Suprapubic skin (tissue), 4 donors: Measurements from ENCODE around the gene BAHCC1. TPM values are rescaled to one million over a fixed set of nuclear protein-coding genes. Genes with fewer than 3 reads are reported as not detected.

ENCODE experiments used
- DNase-seq, 2 donors: peaks; one replicate each; pipeline ENCODE4 v3.0.0-alpha.2; 2019; ENCODE audit warnings: low spot score in 2 of 2
- H3K27ac ChIP-seq: fragments of 200-600 bp; sonication (generic); one replicate; pipeline ENCODE4 v1.5.1; 2019
- H3K27me3 ChIP-seq: fragments of 200-600 bp; sonication (generic); one replicate; pipeline ENCODE4 v1.5.1; 2019
- H3K36me3 ChIP-seq: fragments of 200-600 bp; sonication (generic); one replicate; pipeline ENCODE4 v1.5.1; 2019
- H3K4me1 ChIP-seq: fragments of 200-600 bp; sonication (generic); one replicate; pipeline ENCODE4 v1.5.1; 2019
- H3K4me3 ChIP-seq: fragments of 200-600 bp; sonication (generic); one replicate; pipeline ENCODE4 v1.5.1; 2019; ENCODE audit warnings: mild to moderate bottlenecking
- H3K9me3 ChIP-seq: fragments of 200-600 bp; sonication (generic); one replicate; pipeline ENCODE4 v1.5.1; 2019
- EP300 ChIP-seq: sonication (generic); formaldehyde crosslinking; IDR thresholded peaks from one replicate; pipeline ENCODE4 v1.6.1; 2017; ENCODE audit warnings: antibody characterized with exemption
- POLR2A ChIP-seq, 2 donors: fragments of 450-650 bp; IDR thresholded peaks; one replicate each; pipeline ENCODE4 v1.6.1; 2017; ENCODE audit warnings: antibody characterized with exemption in 2 of 2, mild to moderate bottlenecking in 2 of 2, moderate library complexity in 2 of 2
- POLR2AphosphoS5 ChIP-seq, 3 donors: sonication (generic); formaldehyde crosslinking; IDR thresholded peaks; one replicate each; pipeline ENCODE4 v1.6.1; 2017; ENCODE audit warnings: antibody characterized with exemption in 3 of 3
- WGBS: methylation state at CpG from one replicate; pipeline ENCODE4 v1.1.5; 2018; 5-methylcytosine and 5-hydroxymethylcytosine counted together
- total RNA-seq, 4 donors: library from RNA; depleted of rRNA; stranded (reverse); fragments of >200 nt; gene quantifications; one replicate each; pipeline ENCODE4 v1.1.0, GENCODE V29; 2016
- TF ChIP-seq, protein P1 (sequence below), 2 donors: fragments of 200-600 bp in 1 of 2; fragments of 450-650 bp in 1 of 2; sonication (generic) in 1 of 2; IDR thresholded peaks; one replicate each; pipeline ENCODE4 v1.5.1; 2016 to 2019; ENCODE audit warnings: antibody characterized with exemption in 2 of 2, mild to moderate bottlenecking in 1 of 2, moderate library complexity in 1 of 2

Gene BAHCC1
- total RNA-seq, 4 donors from 2014 or later: 4.5 to 19.3 (median 12.2) TPM

DNA sequence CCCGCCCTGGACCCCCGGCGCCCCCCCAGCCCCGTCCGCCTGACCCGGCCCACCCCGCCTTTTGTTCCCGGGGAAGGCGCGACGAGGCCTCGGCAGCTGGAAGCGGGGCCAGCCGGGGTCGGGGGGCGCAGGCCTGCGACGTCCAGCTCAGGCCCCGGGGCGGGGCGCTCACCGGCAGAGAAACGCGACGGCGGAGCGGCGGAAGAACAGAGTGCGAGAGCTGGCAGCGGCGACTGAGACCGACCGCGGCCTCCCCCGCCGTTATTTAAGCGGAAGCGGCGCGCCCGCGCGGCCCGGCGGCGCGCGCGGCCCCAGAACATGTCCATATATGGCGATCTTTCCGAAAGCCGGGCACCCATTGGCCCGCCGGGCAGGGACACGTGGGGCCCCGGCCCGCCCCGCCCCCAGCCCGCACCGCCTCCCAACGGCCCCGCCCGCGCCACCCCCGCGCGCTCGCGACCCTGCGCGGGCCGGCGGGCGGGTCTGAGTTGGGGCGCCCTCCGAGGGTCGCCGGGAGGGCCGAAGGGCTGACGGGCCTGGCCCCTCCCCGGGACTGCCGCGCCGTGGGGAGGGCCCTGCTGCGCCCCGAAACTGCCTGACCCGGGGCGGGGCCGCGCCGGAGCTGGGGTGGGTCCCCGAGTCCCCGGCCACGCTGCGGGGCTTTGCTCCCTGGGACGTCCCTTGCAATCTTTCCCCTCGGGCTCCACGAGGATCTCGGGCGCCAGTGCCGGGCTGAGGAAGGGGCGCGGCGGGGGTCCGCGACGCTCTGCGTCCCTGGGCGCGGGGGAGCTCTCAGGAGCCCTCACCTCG lies 117.5 kb downstream of the BAHCC1 start, which contains the start of gene ACTG1:
TSS of gene ACTG1 (minus strand) at position 238 of the 810 bp plus-strand sequence. CDS start 445 bp downstream, outside the sequence.
- peaks cover 74% of the 10 kb centered on the region for H3K4me1 ChIP-seq
- WGBS: no CpG with 5 or more reads among the region's 111 CpGs
- TF ChIP-seq POLR2A (IDR thresholded peaks at IDR 0.05): peak; percentile 72 to 96
- TF ChIP-seq, protein P1, sequence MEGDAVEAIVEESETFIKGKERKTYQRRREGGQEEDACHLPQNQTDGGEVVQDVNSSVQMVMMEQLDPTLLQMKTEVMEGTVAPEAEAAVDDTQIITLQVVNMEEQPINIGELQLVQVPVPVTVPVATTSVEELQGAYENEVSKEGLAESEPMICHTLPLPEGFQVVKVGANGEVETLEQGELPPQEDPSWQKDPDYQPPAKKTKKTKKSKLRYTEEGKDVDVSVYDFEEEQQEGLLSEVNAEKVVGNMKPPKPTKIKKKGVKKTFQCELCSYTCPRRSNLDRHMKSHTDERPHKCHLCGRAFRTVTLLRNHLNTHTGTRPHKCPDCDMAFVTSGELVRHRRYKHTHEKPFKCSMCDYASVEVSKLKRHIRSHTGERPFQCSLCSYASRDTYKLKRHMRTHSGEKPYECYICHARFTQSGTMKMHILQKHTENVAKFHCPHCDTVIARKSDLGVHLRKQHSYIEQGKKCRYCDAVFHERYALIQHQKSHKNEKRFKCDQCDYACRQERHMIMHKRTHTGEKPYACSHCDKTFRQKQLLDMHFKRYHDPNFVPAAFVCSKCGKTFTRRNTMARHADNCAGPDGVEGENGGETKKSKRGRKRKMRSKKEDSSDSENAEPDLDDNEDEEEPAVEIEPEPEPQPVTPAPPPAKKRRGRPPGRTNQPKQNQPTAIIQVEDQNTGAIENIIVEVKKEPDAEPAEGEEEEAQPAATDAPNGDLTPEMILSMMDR (IDR thresholded peaks at IDR 0.05): no peak
- peak; percentile 76 to 94 (median 82) for TF ChIP-seq POLR2AphosphoS5 (IDR thresholded peaks at IDR 0.05)
- no peak for TF ChIP-seq EP300

DNA sequence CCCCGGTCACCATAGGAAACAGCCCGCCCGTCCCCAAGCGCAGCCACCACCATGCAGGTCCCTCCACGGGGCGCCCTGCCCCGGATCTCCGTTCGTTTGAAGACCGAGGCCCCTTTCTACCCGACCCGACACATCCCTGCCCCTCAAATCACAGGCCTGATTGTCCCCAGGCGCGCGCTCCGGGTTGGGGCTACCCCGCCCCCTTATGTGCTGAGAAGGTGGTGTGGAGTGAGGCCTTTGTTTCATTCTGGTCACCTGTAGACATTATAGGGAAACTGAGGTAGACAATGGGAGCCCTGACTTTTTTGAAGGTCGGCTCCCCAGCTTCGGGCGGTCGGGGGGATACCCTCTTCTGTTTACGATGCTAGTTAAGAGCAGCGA lies 118.1 kb downstream of the BAHCC1 start:
- Histone ChIP-seq H3K4me1 (peaks cover 79% of the 10 kb centered on the region), H3K36me3 (peaks cover 20% of the 10 kb centered on the region), H3K9me3 (no peaks in the 10 kb centered on the region), H3K27ac (peak overlapping the region; percentile 95), H3K4me3 (peak overlapping the region; percentile 96), H3K27me3 (no peaks in the 10 kb centered on the region)
- DNase-seq: peak in 1 of 2 donors; percentile 91
- 3% methylated on average over 22 of the region's 23 CpGs for WGBS
- TF ChIP-seq POLR2AphosphoS5 (IDR thresholded peaks at IDR 0.05) (no peak), EP300 (no peak), POLR2A (IDR thresholded peaks at IDR 0.05) (no peak)
- TF ChIP-seq, protein P1 (IDR thresholded peaks at IDR 0.05): no peak

More for the DNA sequence above, 117.5 kb downstream of the BAHCC1 start, which contains the start of gene ACTG1:
- no peaks in the 10 kb centered on the region for H3K9me3 ChIP-seq
- H3K36me3 ChIP-seq: peaks cover 20% of the 10 kb centered on the region
- peak within 1 kb of the TSS; percentile 95 for H3K27ac ChIP-seq
- peak within 1 kb of the TSS; percentile 96 for H3K4me3 ChIP-seq
- DNase-seq: peak; percentile 92 to 97
- H3K27me3 ChIP-seq: no peaks in the 10 kb centered on the region

DNA sequence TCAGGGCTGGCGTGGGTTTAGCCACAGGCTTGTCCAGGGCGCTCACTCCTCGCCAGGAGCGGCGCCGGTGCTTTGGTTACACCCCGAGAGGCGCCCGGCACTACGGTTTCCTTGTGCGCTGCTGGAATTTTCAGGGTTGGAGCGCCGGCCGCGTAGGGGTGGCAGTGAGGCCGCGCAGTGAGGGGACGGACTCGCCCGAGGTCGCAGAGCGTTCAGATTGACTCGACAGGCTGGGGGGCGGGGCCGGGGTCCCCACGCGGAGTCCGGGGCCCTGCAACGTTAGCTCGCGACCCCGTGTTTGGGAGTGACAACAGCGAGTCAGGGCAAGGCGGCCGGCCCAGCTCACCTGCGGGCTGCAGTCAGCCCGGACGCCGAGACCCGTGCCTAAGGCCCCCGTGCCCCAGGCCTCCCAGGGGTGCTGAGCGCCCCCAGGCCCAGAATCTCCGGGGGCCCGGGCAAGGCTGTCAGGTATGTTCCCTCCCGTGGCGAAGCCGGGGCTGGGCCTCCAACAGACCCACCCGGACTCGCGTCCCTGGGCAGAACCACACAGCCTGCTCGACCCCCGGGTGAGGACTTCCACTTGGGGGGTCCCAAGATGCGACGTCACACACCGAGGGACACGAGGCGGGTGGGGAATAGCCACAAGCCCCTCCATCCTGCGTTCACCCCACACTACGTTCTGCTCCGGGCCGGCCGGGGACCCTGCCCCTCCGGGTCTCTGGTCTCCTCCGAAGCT lies 118.7 kb downstream of the BAHCC1 start:
- TF ChIP-seq EP300 (no peak), POLR2A (IDR thresholded peaks at IDR 0.05) (no peak), POLR2AphosphoS5 (IDR thresholded peaks at IDR 0.05) (no peak)
- TF ChIP-seq, protein P1 (IDR thresholded peaks at IDR 0.05): no peak
- Histone ChIP-seq H3K9me3 (no peaks in the 10 kb centered on the region), H3K36me3 (peaks cover 20% of the 10 kb centered on the region), H3K27me3 (no peaks in the 10 kb centered on the region), H3K4me3 (peak overlapping the region; percentile 96), H3K4me1 (peaks cover 79% of the 10 kb centered on the region), H3K27ac (peak overlapping the region; percentile 95)
- peak; percentile 86 to 92 for DNase-seq
- WGBS: 0% methylated on average over 9 of the region's 64 CpGs

DNA sequence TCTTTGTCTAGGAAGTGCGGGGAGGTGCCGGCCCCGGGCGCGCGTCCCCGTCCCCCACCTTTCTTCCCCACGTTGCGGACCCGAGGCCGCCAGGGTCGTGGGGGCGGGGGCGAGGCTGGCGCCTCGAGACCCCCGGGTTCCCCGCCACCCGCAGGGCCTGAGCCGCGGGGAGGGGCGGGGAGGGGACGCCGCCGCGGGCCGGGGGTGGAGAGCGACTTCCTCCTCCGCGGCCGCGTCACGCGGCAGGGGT lies 119.2 kb downstream of the BAHCC1 start:
- WGBS: no CpG with 5 or more reads among the region's 34 CpGs
- Histone ChIP-seq H3K27ac (peak overlapping the region; percentile 95), H3K4me3 (peak overlapping the region; percentile 96), H3K4me1 (peaks cover 79% of the 10 kb centered on the region), H3K27me3 (no peaks in the 10 kb centered on the region), H3K9me3 (no peaks in the 10 kb centered on the region), H3K36me3 (peaks cover 20% of the 10 kb centered on the region)
- DNase-seq: no peak
- no peak for TF ChIP-seq EP300
- TF ChIP-seq POLR2AphosphoS5 (IDR thresholded peaks at IDR 0.05): no peak
- no peak for TF ChIP-seq POLR2A (IDR thresholded peaks at IDR 0.05)
- TF ChIP-seq, protein P1 (IDR thresholded peaks at IDR 0.05): no peak
